ENCODE data around the gene MRPL12.
A peak's percentile ranks its signal among the peaks of the same experiment; 100 is the strongest.

The MRPL12 gene

GRCh38 chr17:81702934-81703746 is at the start of gene MRPL12:
MRPL12 (plus strand) TSS chr17:81703367; CDS start chr17:81703502, 135 bp downstream.
- DNase-seq: peak; percentile 97

DNA sequence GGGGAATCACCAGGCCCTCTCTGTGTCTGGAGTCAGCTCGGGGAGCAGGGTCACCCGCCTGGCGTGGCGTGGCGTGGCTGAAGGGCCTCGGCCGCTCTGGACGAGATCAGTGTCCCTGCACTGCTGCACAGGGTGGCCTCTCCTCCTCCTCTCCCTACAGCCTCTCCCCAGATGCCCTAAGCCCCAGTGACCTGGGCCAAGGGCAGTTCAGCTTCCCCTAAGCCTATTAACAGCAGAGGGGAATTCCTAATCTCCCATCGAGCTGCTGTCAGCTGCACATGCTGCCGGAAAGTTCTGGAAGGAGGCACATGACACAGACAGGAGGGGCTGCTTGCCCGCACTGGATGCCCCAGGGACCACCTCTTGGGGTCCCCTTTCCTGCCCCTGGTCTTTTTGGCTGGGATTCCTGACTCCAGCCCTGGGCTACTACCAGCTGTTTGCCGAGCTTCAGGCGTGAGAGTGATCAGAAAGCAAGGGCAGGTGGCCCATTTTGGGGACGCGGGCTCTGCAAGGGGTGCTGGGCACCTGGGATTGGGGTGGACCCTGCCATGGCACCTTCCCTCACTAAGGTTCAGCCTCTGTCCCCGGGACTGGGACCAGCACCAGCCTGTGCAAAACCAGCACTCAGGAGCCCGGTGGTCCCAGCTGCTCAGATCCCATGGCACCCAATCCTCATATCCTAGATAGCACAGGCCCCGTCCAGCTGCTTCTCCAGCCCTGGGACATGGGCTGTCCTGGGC is 47.6 kb upstream of the MRPL12 start:
- no peak for DNase-seq

- DNase-seq: peak; percentile 71
These were observed 46.9 kb upstream of the MRPL12 start, which contains the start of gene PDE6G for GRCh38 chr17:81656118-81656743. PDE6G (minus strand) TSS chr17:81656542; CDS start chr17:81653305, 3,237 bp downstream.

- DNase-seq: no peak
These were observed 46.3 kb upstream of the MRPL12 start for GRCh38 chr17:81656835-81657234.

- DNase-seq: no peak
These were observed 44.1 kb upstream of the MRPL12 start for GRCh38 chr17:81659038-81659437.

DNA sequence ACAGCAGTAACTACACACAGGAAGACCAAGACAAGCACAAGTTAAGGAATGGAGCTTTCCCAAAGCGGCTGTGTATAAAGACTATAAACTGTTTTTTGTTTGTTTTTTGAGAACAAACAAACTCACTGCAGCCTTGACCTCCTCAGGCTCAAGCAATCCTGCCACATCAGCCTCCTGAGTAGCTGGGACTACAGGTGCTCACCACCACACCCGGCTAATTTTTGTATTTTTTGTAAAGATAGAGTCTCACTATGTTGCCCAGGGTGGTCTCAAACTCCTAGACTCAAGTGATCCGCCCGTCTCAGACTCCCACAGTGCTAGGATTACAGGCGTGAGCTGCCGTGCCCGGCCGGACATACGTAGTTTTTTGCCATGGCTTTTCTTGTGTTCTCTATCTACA is 42.7 kb upstream of the MRPL12 start:
- DNase-seq: no peak

DNA sequence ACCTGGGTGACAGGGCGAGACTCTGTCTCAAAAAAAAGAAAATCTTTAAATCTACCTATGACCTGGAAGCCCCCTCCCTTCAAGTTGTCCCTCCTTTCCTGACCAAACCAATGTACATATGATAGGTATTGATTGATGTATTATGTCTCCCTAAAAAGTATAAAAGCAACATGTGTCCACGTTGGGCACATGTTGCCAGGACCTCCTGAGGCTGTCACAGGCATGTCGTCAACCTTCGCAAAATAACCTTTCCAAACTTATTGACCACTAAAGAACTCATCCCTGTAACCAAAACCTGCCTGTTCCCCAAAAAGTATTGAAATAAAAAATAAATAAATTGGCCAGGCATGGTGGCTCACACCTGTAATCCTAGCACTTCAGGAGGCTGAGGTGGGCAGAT is 41.2 kb upstream of the MRPL12 start:
- DNase-seq: no peak

GRCh38 chr17:81664051-81664470 is 39.1 kb upstream of the MRPL12 start:
- DNase-seq: no peak

- peak; percentile 81 for DNase-seq
These were observed 37.7 kb upstream of the MRPL12 start for GRCh38 chr17:81665205-81666091.

DNA sequence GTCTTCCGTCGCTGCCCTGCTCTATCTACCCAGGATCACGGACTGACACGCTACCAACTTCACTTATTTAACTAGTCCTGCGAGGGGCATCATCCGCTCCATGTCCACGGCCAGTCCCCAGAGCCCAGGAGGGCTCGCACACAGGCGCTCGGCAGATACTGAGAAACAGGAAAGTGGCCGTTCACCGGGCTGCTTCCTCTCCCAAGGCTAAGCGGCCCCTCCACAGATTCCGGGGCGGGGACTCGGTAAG is 37.1 kb upstream of the MRPL12 start:
- peak; percentile 56 for DNase-seq

GRCh38 chr17:81666342-81667191 is 36.6 kb upstream of the MRPL12 start, which contains the start of the genes CCDC137 and OXLD1:
CCDC137 (plus strand) TSS chr17:81666737; CDS start chr17:81666767, 30 bp downstream.
OXLD1 (minus strand) TSS chr17:81666605; CDS start chr17:81666577, 28 bp downstream.
- peak; percentile 98 for DNase-seq

- DNase-seq: peak; percentile 72
These were observed 35.4 kb upstream of the MRPL12 start for GRCh38 chr17:81667754-81668153.

DNA sequence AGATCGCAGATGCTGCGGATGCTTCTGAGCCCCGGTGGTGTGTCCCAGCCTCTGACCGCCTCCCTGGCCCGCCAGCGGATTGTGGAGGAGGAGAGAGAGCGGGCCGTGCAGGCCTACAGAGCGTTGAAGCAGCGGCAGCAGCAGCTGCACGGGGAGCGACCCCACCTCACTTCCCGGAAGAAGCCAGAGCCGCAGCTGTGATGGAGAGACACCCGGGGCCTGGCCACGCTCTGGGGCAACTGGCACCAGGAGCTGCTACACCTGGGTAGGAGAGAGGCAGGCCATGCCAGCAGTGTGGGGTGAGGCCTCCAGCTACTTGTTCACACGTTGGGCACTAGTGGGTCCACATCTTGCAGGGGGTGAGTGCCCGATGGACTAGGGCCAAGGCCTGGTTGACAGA is 30.7 kb upstream of the MRPL12 start:
- no peak for DNase-seq

GRCh38 chr17:81672954-81673353 is 30.2 kb upstream of the MRPL12 start:
- no peak for DNase-seq

GRCh38 chr17:81673561-81674258 is 29.5 kb upstream of the MRPL12 start:
- no peak for DNase-seq

- peak; percentile 51 for DNase-seq
These were observed 27.5 kb upstream of the MRPL12 start for GRCh38 chr17:81675515-81676221.

- DNase-seq: no peak
These were observed 26.3 kb upstream of the MRPL12 start for GRCh38 chr17:81676906-81677305.

- no peak for DNase-seq
These were observed 23.0 kb upstream of the MRPL12 start for GRCh38 chr17:81680150-81680549.

DNA sequence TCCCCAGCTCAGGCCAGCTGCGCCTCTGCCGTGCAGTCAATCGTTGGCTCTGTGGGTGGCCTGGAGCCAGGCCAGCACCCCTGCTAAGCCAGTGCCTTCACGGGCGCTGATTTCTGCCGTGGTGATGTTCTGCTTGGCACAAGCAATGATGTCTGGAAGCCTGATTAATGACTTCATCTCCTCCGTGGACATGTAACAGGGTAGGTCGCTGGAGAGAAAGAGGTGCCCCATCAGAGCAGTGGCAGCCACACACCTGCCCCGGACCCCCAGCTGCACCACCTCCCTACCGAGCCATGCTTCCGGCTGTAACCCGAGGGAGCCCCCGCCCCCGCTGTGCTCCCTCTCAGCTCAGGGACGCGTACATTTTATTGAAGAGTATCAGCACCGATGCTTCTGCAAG is 21.5 kb upstream of the MRPL12 start:
- DNase-seq: no peak

DNA sequence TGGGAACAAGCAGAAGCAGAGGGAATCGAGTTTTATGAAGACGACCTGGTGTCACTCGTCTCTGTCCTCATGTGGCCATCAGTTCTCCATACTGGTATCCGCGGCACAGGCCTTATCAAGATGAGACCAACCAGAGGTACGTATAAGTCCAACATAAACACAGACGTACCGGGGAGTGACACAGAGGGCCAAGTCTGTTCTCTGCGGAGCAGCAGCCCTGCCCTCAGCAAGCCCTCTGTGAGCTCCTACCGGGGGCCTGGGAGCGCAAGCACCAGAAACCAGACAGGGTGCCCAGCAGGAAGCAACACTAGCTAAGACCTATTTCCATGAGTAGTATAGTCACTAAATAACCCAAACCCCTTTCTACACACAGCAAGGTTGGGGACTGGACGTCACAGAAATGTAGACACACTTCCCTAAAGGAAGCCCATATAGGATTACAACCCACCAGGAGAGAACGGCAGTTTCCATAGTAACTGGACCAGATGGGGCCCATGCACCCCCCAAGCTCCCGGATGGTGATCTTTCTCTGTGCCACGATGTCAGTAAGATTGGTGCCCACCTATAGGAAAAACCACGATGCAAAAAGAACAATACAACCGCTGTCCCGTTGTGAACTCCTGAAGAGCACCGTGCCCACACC is 20.5 kb upstream of the MRPL12 start:
- DNase-seq: no peak

Measured in hematopoietic multipotent progenitor cell treated with erythropoietin and hydrocortisone succinate and interleukin-3 and kit ligand, for 6 days (in vitro differentiated cells).